Activated naive CD8-positive, alpha-beta T cell (primary cell): ENCODE results near the gene RABGAP1L.

ENCODE experiments used
- H3K27ac Mint-ChIP-seq: one replicate; pipeline ENCODE4 v1.8.0; 2021; ENCODE audit warnings: mixed read lengths
- H3K27me3 Mint-ChIP-seq: one replicate; pipeline ENCODE4 v1.8.0; 2021; ENCODE audit warnings: mixed read lengths
- H3K36me3 Mint-ChIP-seq: one replicate; pipeline ENCODE4 v1.8.0; 2021; ENCODE audit warnings: mixed read lengths
- H3K4me1 Mint-ChIP-seq: one replicate; pipeline ENCODE4 v1.8.0; 2021; ENCODE audit warnings: low read depth, mixed read lengths
- H3K4me3 Mint-ChIP-seq: one replicate; pipeline ENCODE4 v1.8.0; 2021; ENCODE audit warnings: mild to moderate bottlenecking, mixed read lengths
- H3K9me3 Mint-ChIP-seq: one replicate; pipeline ENCODE4 v1.8.0; 2021; ENCODE audit warnings: low read depth, mixed read lengths

Gene RABGAP1L

DNA sequence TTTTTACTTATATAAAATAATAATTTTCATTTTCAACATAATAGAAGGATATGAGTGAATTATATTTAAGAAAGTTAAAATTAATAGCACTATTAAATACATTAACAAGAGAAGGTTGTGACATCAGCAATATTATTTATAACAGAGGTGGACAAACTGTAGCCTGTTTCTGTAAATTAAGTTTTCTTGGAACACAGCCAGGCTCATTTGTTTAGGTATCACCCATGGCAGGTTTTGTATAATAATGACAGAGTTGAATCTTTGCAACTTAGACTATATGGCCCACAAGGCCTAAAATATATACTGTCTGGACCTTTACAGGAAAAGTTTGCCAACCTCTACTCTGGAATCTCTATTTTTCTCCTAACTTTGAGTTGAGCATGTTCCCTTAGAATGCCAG is 797.7 kb downstream of the RABGAP1L start:
- no peaks in the 10 kb centered on the region for H3K27me3 Mint-ChIP-seq

DNA sequence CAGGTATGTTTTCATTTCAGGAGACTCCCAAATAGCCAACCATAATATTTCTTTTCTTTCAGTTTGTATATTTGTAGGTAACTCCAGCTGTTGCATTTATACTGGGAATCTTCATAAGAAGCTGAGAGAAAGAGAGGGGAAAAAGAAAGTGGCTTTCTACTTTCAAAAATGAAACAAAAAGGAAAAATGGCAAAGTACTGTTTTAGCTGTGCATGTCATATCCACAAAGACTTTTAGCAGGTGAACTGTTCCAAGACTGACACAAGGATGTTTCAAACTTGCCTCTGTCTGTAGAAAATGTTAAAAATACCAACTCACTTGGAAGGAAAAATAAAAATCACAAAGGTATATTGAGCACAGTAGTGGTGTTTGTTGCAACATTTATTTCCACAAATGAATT is 798.5 kb downstream of the RABGAP1L start:
- peaks cover 28% of the 10 kb centered on the region for H3K4me1 Mint-ChIP-seq
- no peak overlapping the region for H3K4me3 Mint-ChIP-seq
- no peaks in the 10 kb centered on the region for H3K27me3 Mint-ChIP-seq
- H3K27ac Mint-ChIP-seq: peak overlapping the region; percentile 86
- no peaks in the 10 kb centered on the region for H3K36me3 Mint-ChIP-seq
- H3K9me3 Mint-ChIP-seq: no peaks in the 10 kb centered on the region

More for the DNA sequence above, 797.7 kb downstream of the RABGAP1L start:
- peaks cover 28% of the 10 kb centered on the region for H3K4me1 Mint-ChIP-seq
- no peaks in the 10 kb centered on the region for H3K36me3 Mint-ChIP-seq
- no peaks in the 10 kb centered on the region for H3K9me3 Mint-ChIP-seq
- no peak overlapping the region for H3K4me3 Mint-ChIP-seq
- no peak overlapping the region for H3K27ac Mint-ChIP-seq

DNA sequence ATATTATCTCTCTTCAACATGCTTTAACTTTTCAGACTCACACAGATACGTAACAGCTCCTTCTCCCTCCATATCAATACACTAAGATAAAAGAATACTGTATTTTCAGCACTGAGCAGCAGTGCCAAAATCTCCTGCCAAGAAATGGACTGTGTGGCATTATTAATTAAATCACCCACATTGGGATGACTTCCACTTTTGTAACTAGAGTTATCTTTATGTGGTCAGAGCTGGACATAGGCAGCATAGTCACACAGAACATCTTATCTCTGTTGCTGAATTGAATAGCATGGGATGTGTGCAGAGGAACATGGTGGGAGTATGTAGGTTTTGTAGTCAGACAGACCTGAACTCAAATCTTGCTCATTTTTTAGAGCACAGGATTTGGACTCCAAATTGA is 799.1 kb downstream of the RABGAP1L start:
- H3K27me3 Mint-ChIP-seq: no peaks in the 10 kb centered on the region
- no peaks in the 10 kb centered on the region for H3K36me3 Mint-ChIP-seq
- no peak overlapping the region for H3K4me3 Mint-ChIP-seq
- H3K4me1 Mint-ChIP-seq: peaks cover 31% of the 10 kb centered on the region
- no peaks in the 10 kb centered on the region for H3K9me3 Mint-ChIP-seq
- H3K27ac Mint-ChIP-seq: peak overlapping the region; percentile 30

DNA sequence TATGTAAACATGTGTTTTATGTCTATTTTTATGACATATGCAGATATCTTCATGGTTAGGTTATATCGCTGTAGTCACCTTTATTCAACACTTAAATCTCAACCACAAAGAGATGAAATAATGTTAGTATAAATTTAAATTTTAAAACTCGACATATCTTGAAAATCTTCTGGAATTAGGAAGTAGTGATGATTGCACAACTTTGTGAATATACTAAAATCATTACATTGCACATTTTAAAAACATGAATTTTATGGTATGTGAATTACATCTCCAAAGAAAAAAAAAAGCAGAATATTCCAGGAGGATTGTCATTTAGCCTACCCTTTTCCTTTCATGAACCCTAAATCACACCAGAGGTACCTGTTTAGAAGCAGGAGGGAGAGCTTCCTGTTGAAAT is 801.0 kb downstream of the RABGAP1L start:
- H3K9me3 Mint-ChIP-seq: no peaks in the 10 kb centered on the region
- peaks cover 36% of the 10 kb centered on the region for H3K4me1 Mint-ChIP-seq
- no peak overlapping the region for H3K27ac Mint-ChIP-seq
- no peak overlapping the region for H3K4me3 Mint-ChIP-seq
- H3K27me3 Mint-ChIP-seq: no peaks in the 10 kb centered on the region
- H3K36me3 Mint-ChIP-seq: no peaks in the 10 kb centered on the region

DNA sequence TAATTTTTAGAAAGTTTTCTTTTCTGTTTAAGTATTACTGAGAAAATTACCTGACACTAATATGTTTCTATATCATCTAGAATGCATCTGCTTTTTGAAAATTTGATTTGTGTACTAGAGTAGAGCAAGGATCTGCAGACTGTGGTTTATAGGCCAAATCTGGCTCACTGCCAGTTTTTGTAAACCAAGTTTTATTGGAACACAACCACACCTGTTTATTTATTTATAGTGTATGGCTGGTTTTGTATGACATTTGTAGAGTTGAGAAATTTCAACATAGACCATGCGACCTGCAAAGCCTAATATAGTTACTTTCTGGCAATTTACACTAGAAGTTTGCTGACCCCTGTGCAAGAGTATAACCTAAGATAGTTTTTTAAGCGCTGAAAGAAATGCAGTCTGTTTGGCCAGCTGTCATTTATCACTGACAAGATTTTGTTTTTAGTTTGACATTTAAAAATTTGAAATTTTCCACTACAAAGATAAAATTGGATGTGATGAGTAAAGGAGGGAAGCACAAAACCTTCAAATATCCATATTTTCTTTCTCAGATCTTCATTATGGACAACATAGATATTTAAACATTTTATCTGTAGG is 804.3 kb downstream of the RABGAP1L start:
- Mint-ChIP-seq H3K36me3 (no peaks in the 10 kb centered on the region), H3K27me3 (no peaks in the 10 kb centered on the region), H3K27ac (peak overlapping the region; percentile 94), H3K4me3 (no peak overlapping the region), H3K4me1 (peaks cover 53% of the 10 kb centered on the region), H3K9me3 (no peaks in the 10 kb centered on the region)

DNA sequence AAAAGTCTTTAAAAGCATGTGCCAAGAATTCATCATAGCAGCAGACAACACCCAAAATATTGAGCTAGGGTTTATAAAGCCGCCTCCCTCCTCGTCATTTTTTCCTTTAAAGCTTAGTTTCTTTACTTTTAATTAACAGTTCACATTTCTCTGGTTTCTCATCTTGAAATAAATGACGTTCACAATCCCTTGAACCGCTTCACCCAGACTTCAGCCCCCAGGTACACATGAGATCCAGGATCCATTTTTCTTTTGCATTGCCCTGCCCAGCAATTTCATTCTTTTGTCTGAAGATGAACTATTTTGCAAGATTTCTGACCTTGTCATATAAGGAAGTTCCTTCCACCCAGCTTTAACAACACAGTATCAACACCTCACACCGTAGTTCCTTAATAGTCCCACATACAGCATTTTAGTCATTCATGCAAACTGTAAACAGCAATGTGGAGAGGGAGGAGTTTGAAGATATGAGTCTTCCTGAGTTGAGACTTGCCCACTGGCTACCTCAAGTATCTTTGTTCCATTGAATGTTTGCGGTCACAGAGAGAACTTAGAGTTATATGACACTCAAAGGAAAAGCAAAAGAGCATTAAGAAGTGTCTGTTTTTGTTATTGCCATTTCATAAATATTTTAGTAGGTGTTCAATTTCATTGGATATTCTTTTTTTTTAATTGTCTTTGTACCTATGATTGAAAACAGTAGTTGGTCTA is 805.1 kb downstream of the RABGAP1L start:
- H3K27ac Mint-ChIP-seq: peak overlapping the region; percentile 94
- H3K27me3 Mint-ChIP-seq: no peaks in the 10 kb centered on the region
- peaks cover 2% of the 10 kb centered on the region for H3K36me3 Mint-ChIP-seq
- H3K4me3 Mint-ChIP-seq: peak overlapping the region; percentile 79
- H3K9me3 Mint-ChIP-seq: no peaks in the 10 kb centered on the region
- peaks cover 61% of the 10 kb centered on the region for H3K4me1 Mint-ChIP-seq

DNA sequence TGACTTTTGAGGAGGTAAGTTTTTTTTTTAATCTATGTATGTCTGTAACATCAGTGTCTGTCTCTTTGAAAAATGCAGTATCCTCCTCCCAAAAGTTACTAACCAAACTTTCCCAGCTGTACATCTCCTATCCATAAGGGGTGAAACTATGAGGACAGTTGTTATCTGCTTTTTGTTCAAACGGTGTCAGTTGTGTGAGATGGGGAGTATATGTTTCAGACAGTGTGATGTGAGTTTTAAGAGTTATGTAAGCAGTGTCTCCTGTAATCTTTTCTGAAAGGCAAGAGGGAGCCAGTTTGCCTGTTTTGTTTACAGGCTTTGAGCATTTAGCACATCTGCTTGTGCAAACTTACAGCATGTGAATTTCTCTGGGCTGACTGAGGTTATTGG is 805.6 kb downstream of the RABGAP1L start:
- Mint-ChIP-seq H3K27ac (peak overlapping the region; percentile 94), H3K36me3 (peaks cover 2% of the 10 kb centered on the region), H3K4me1 (peaks cover 66% of the 10 kb centered on the region), H3K4me3 (peak overlapping the region; percentile 79), H3K9me3 (no peaks in the 10 kb centered on the region), H3K27me3 (no peaks in the 10 kb centered on the region)

DNA sequence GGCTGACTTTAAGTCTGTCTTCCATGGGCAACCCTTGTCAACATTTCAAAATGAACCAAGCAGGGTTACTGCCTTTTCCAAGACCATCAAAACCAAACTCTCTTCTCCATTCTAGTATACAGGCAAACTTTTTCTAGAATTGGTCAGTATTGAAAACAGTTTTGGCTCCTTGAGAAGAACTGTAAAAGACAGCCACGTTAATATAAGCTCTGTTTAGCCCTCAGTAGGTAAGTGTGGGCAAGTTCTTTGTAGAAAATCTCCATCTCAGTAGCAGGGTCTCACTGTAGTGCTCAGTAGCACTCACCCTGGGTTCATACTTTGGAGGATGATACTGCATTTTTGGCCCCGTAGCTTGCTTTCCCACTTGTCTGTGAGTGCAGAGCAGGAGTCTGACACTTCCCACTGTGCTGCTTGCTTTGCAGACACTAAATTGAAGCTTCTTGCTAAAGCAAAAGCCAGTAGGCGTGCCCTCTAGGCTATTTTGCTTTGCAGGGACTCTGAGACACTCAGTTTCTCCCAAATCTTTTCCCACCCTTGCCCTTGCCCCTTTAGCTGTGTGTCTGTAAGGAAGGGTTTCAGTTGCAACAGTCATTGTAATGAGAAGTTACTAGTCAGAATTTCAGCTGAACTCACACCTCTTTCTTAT is 806.2 kb downstream of the RABGAP1L start:
- H3K4me1 Mint-ChIP-seq: peaks cover 71% of the 10 kb centered on the region
- H3K27ac Mint-ChIP-seq: peak overlapping the region; percentile 94
- peak overlapping the region; percentile 79 for H3K4me3 Mint-ChIP-seq
- H3K27me3 Mint-ChIP-seq: no peaks in the 10 kb centered on the region
- no peaks in the 10 kb centered on the region for H3K9me3 Mint-ChIP-seq
- peaks cover 2% of the 10 kb centered on the region for H3K36me3 Mint-ChIP-seq

DNA sequence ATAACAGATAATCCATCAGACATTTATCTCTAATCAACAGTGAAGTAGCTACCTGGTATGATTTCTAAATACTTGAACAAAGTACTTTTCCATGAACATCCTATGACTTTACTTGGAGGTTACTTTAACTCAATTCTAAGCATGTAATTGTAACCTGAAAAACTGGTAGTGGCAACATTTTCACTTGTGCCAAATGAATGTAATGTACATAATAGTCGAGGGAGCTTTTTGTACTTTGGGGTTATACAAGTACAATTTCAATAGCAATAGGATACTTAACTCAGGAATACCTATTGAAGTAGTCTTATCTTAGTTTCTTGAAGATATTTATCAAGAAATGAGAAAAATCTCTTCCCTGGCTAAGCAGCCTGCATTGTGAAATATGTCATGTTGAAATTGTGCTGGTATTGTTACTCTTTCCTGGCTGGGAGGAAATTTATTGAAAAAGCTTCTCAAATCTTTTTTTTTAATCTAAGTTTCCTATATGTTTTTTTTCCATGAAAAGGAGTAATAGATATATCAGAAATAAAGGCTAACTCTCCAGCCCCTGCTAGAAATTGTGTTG is 806.8 kb downstream of the RABGAP1L start:
- peak overlapping the region; percentile 79 for H3K4me3 Mint-ChIP-seq
- peaks cover 2% of the 10 kb centered on the region for H3K36me3 Mint-ChIP-seq
- H3K27ac Mint-ChIP-seq: peak overlapping the region; percentile 94
- no peaks in the 10 kb centered on the region for H3K27me3 Mint-ChIP-seq
- H3K4me1 Mint-ChIP-seq: peaks cover 72% of the 10 kb centered on the region
- H3K9me3 Mint-ChIP-seq: no peaks in the 10 kb centered on the region

DNA sequence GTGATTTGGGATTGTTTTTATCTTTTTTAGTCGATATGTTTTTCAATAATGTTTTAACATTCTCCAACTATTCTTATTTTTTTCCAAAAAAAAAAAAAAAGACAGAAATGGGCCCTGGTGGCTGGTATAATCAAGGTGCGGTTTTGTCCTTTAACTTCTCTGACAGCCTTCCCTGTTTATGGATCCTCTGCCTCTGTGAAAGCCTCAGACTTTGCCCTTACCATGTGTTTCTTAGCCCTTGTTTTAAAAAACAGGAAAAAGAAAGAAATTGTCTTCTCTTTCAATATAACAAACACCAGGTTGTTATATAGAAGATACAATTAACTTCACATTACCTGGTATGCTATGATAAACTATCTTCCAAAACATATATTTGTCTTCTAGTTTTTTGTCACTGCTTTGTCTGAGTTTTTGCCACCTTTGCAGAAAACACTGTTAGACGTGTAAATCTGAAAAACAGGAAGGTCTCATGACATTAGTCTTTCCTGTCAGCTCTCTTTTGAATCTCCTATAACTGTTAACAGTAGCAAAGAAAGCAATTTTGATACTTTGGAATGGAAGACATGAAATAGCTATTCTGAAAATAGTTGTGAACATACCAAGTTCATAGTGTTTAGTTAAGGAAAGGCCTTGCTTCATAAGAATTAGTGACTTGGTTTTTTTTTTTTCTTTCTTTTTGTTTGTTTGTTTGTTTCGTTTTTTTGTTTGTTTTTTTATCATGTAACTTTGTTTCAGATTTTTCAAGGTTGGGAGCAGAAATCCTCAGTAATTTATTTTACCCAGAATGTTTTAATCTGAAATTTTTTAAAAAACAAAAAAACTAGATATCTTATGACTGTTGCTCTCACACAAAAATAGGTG is 808.8 kb downstream of the RABGAP1L start:
- no peaks in the 10 kb centered on the region for H3K9me3 Mint-ChIP-seq
- peaks cover 87% of the 10 kb centered on the region for H3K4me1 Mint-ChIP-seq
- no peaks in the 10 kb centered on the region for H3K27me3 Mint-ChIP-seq
- peak overlapping the region; percentile 96 for H3K27ac Mint-ChIP-seq
- peaks cover 7% of the 10 kb centered on the region for H3K36me3 Mint-ChIP-seq
- peak overlapping the region; percentile 80 for H3K4me3 Mint-ChIP-seq

DNA sequence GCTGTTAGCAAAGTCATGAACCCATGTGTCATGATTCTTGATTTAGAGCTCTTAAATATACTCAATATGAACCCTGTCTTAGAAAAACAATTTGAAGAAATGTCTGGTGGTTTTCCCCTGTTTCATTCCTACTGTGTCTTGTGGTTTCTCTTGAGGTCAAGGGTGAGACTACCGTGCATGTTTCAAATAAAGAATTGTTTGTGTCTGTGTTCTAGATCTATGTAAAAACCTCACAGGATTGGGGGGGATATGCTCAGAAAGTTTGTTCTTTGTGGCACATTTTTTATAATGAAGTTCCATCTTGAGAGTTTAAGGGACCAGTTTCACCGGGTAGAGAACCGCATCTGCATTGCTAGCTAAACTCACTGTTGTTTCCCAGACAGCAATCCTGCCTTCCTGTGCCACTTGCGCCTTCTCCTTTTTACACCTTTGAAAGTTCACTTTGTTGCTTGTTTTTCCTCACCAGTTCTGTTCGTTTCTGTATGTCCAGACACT is 809.5 kb downstream of the RABGAP1L start:
- Mint-ChIP-seq H3K9me3 (no peaks in the 10 kb centered on the region), H3K36me3 (peaks cover 9% of the 10 kb centered on the region), H3K27ac (peak overlapping the region; percentile 96), H3K4me3 (peak overlapping the region; percentile 80), H3K4me1 (peaks cover 80% of the 10 kb centered on the region), H3K27me3 (no peaks in the 10 kb centered on the region)

DNA sequence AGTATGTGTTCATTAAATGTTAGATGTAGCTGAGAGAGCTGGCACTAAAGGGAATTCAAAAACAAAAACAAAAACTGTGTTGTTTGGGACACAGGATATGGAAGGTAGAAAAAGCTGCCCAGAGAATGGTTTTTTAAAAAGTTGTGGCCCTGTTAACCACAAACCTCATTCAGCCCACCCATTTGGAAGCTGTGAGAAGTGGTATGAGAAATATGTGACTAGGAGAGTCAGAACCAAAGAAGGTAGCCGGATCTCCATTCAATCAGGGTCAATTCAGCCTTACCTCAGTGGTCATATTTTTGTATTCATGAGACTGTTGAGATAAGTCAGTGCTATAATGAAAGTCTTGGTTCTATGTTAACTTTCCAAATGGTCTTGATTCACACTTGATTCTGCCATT is 810.7 kb downstream of the RABGAP1L start:
- Mint-ChIP-seq H3K9me3 (no peaks in the 10 kb centered on the region), H3K27me3 (no peaks in the 10 kb centered on the region), H3K4me1 (peaks cover 71% of the 10 kb centered on the region), H3K36me3 (peaks cover 15% of the 10 kb centered on the region), H3K27ac (peak overlapping the region; percentile 96), H3K4me3 (peak overlapping the region; percentile 7)

DNA sequence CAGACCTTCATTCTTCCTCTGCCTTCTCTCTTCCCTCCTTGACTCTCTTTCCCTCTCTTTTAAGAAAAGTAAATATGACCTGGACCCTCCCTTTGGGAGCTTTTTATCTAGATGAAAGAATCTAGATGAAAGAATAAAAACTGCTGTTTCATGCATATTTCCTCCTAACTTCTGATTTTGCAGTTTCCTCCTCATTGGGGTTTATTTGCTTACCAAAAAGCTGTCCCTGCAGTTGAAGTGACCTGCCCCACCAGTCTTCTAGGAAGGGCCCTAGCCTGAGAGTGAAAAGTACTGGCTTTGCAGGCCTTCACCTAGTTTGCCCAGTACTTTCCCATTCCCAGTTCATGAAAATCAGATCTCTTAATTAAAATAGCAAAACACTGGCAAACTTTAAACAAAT is 812.1 kb downstream of the RABGAP1L start:
- Mint-ChIP-seq H3K27ac (peak overlapping the region; percentile 35), H3K9me3 (no peaks in the 10 kb centered on the region), H3K4me1 (peaks cover 64% of the 10 kb centered on the region), H3K27me3 (no peaks in the 10 kb centered on the region), H3K36me3 (peaks cover 27% of the 10 kb centered on the region), H3K4me3 (peak overlapping the region; percentile 35)

DNA sequence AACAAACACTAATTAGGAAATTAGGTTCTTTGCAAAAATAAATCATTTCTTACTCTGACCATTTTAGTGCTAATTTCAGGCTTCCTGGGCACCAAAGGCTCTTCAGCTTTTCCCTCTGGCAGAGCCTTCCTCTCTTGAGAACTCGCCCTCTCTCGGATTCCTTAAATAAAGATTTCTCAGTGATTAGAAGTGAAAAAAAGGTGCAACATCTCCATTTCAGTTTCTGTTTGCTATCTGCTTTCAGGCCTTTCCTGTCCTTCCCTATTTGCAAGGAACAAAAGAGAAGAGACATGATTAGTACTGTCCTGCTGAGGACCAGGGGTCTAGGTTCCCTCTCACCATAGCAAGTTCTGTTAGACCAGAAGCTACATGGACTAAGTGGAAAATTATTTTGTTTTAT is 812.6 kb downstream of the RABGAP1L start:
- Mint-ChIP-seq H3K4me3 (no peak overlapping the region), H3K9me3 (no peaks in the 10 kb centered on the region), H3K4me1 (peaks cover 66% of the 10 kb centered on the region), H3K27ac (peak overlapping the region; percentile 58), H3K36me3 (peaks cover 31% of the 10 kb centered on the region), H3K27me3 (no peaks in the 10 kb centered on the region)
